ENCODE results near the gene OR7A17.

OR7A17 gene

GRCh38 chr19:14843578-14843977 lies 42.4 kb downstream of the OR7A17 start:
- ATAC-seq, result no peak
- no peak for TF ChIP-seq PPARA (CRISPR knock-in tag; IDR thresholded peaks at IDR 0.05; ENCODE audit: borderline replicate concordance)
- TF ChIP-seq ZNF70 (CRISPR knock-in tag; IDR thresholded peaks at IDR 0.05), result no peak
- TF ChIP-seq ESRRG (CRISPR knock-in tag; IDR thresholded peaks at IDR 0.05), result no peak
- no peak for TF ChIP-seq ZC3H10 (CRISPR knock-in tag; IDR thresholded peaks at IDR 0.05)
- no peak for TF ChIP-seq ZFP3 (CRISPR knock-in tag; IDR thresholded peaks at IDR 0.05)
- no peak for TF ChIP-seq TOX (CRISPR knock-in tag; IDR thresholded peaks at IDR 0.05; ENCODE audit: borderline replicate concordance)
- TF ChIP-seq RARB (CRISPR knock-in tag; IDR thresholded peaks at IDR 0.05), result no peak
- no peak for TF ChIP-seq ZNF565 (CRISPR knock-in tag; conservative IDR thresholded peaks at IDR 0.05; ENCODE audit: low read depth)
- no peak for TF ChIP-seq ISL1 (CRISPR knock-in tag; IDR thresholded peaks at IDR 0.05)
- TF ChIP-seq OSR1 (CRISPR knock-in tag; IDR thresholded peaks at IDR 0.05), result no peak
- no peak for TF ChIP-seq ZFP30 (CRISPR knock-in tag; IDR thresholded peaks at IDR 0.05)

GRCh38 chr19:14843169-14843568 lies 42.8 kb downstream of the OR7A17 start:
- no peak for TF ChIP-seq POU6F1 (CRISPR knock-in tag; IDR thresholded peaks at IDR 0.05; ENCODE audit: borderline replicate concordance, low read depth)
- TF ChIP-seq CREB5 (CRISPR knock-in tag; IDR thresholded peaks at IDR 0.05; ENCODE audit: low read depth), result no peak
- no peak for TF ChIP-seq SNAI2 (CRISPR knock-in tag; IDR thresholded peaks at IDR 0.05)
- no peak for TF ChIP-seq BACH2 (CRISPR knock-in tag; IDR thresholded peaks at IDR 0.05; ENCODE audit: borderline replicate concordance)
- no peak for TF ChIP-seq CSRNP3 (CRISPR knock-in tag; IDR thresholded peaks at IDR 0.05)
- no peak for TF ChIP-seq ISL1 (CRISPR knock-in tag; IDR thresholded peaks at IDR 0.05)
- TF ChIP-seq CSDC2 (CRISPR knock-in tag; IDR thresholded peaks at IDR 0.05), result no peak
- no peak for TF ChIP-seq PATZ1 (CRISPR knock-in tag; IDR thresholded peaks at IDR 0.05; ENCODE audit: borderline replicate concordance)
- no peak for TF ChIP-seq ZNF8 (CRISPR knock-in tag; IDR thresholded peaks at IDR 0.05)
- no peak for TF ChIP-seq ZNF565 (CRISPR knock-in tag; conservative IDR thresholded peaks at IDR 0.05; ENCODE audit: low read depth)
- no peak for TF ChIP-seq TSHZ2 (CRISPR knock-in tag; IDR thresholded peaks at IDR 0.05)
- TF ChIP-seq ZFP3 (CRISPR knock-in tag; IDR thresholded peaks at IDR 0.05), result no peak
- TF ChIP-seq ZC3H10 (CRISPR knock-in tag; IDR thresholded peaks at IDR 0.05), result no peak
- no peak for TF ChIP-seq OSR1 (CRISPR knock-in tag; IDR thresholded peaks at IDR 0.05)
- ATAC-seq, result no peak

- TF ChIP-seq TOX (CRISPR knock-in tag; IDR thresholded peaks at IDR 0.05; ENCODE audit: borderline replicate concordance), result no peak
- no peak for TF ChIP-seq OSR1 (CRISPR knock-in tag; IDR thresholded peaks at IDR 0.05)
- no peak for TF ChIP-seq ZC3H10 (CRISPR knock-in tag; IDR thresholded peaks at IDR 0.05)
- no peak for TF ChIP-seq ZNF8 (CRISPR knock-in tag; IDR thresholded peaks at IDR 0.05)
- no peak for TF ChIP-seq GLIS3 (CRISPR knock-in tag; IDR thresholded peaks at IDR 0.05)
- TF ChIP-seq PATZ1 (CRISPR knock-in tag; IDR thresholded peaks at IDR 0.05; ENCODE audit: borderline replicate concordance), result no peak
- TF ChIP-seq ZFP3 (CRISPR knock-in tag; IDR thresholded peaks at IDR 0.05), result no peak
- TF ChIP-seq CSDC2 (CRISPR knock-in tag; IDR thresholded peaks at IDR 0.05), result no peak
- TF ChIP-seq POU6F1 (CRISPR knock-in tag; IDR thresholded peaks at IDR 0.05; ENCODE audit: borderline replicate concordance, low read depth), result no peak
- no peak for TF ChIP-seq ZNF565 (CRISPR knock-in tag; conservative IDR thresholded peaks at IDR 0.05; ENCODE audit: low read depth)
- TF ChIP-seq ISL1 (CRISPR knock-in tag; IDR thresholded peaks at IDR 0.05), result no peak
- TF ChIP-seq BACH2 (CRISPR knock-in tag; IDR thresholded peaks at IDR 0.05; ENCODE audit: borderline replicate concordance), result no peak
- ATAC-seq, result no peak
These were observed 45.7 kb downstream of the OR7A17 start for GRCh38 chr19:14840206-14840605.

All from SK-N-SH treated with all-trans-retinoic acid at 6 μM for 48 hours (cell line).